NCI-H2196 (cell line): ENCODE measurements around the gene ARHGAP15.

Experiments used
- DNase-seq: peaks from one replicate; lab custom pipeline; 2025; ENCODE audit not compliant: unreplicated experiment; lab: John Stamatoyannopoulos, UW

The ARHGAP15 gene

DNA sequence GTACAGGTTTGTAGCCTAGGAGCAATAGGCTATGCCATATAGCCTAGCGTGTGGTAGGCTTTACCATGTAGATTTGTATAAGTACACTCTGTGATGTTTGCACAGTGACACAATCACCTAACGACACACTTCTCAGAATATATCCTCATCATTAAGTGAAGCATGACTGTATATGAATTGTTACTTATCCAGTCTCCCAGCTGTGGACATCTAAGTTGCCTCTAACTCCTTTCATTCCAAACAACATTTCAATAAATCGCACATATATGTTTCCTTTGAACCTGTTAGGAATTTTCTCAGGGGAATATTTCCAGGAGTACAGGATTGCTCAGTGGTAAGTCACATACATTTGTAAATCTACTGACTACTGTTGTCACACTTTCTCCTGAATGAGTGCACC is 90.0 kb downstream of the ARHGAP15 start:
- DNase-seq: no peak

DNA sequence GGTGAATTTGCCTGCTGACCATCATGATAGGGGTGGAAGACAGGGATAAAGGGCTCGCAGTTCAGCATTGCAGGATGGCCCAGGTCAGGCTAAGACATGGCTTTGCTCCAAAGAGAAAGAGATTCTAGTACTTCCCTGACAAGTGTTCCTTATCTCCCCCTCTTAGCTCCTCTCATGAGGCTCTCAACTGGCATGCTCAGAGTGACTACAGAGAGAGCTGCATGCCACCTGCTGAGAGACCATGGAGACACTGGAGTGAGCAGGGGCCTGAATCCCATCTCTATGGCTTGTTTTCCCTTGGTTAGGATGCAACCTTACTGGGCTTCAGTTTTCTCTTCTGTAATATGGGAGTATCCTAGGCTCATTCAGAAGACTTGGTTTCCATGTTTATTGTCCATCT is 94.3 kb downstream of the ARHGAP15 start:
- no peak for DNase-seq

DNA sequence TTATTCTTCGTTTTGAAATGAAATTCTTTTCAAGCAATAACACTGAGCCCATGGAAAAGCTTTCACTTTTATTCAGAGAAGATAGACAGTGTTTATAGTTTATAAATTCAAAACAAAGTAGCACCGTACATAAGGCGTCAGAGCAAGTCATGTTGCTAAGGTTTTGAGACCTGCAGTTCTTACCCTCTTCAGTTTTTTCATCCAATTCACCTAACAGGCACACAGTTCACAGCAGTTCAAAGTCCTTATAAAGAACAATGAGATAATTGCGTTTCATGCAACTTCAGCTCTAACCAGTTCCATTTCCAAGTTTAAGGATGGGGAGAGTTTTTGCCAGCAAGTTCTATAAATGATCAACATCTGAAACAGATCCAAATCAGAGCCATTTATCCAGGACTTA is 96.7 kb downstream of the ARHGAP15 start:
- DNase-seq: no peak

DNA sequence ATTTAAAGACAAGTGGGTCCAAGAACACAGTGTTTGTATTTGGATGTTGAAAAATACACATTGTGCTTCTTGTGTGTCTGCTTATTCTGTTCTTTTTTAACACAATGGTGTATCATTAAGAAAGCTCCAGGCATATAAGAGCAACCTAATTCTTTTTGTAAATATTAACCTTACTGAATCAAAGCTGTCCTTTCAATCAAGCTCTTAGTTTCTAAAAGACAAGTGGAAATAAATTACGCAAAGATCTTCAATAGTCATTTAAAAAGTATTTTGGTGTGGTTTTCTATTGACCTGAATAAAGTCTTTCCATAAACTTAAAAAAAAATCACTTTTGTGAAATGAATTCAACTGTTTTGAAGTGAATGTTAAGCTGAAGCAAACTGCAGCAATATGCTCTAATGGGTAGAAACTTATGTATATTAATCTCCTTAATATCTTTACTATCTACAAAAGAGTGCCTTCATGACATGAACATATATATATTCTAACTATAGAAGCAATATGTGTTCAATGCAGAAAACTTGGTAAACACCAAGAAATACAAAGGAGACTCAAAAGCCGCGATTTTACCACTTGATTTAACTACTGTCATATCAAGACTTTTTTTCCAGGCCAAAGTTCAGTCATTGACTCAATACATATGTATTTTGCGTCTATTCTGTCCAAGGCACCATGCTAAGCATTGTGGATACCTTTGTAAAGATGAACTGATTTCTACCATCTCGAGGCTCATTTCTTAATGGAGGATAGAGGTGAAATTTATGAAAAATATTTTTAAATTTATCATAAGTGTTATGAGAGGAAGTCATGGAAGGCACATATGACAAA is 97.7 kb downstream of the ARHGAP15 start:
- no peak for DNase-seq

DNA sequence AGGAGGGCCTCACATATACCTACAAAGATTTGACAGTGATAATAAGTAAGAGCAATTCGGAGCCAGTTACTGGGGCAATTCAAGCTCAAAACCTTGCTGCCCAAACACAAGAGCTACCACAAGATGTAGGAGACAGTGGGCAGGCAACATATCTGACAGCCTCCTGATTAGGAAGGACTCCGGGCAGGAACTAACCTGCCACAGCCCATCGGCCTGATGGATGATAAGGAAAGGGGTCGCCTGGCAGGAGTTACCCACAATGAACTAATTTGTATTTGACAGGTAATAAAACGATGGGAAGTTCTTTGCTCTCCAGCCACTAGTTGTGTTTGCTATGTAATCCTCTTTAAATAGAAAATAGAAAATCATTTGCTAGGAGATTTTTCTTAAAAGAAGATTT is 100.2 kb downstream of the ARHGAP15 start:
- no peak for DNase-seq

DNA sequence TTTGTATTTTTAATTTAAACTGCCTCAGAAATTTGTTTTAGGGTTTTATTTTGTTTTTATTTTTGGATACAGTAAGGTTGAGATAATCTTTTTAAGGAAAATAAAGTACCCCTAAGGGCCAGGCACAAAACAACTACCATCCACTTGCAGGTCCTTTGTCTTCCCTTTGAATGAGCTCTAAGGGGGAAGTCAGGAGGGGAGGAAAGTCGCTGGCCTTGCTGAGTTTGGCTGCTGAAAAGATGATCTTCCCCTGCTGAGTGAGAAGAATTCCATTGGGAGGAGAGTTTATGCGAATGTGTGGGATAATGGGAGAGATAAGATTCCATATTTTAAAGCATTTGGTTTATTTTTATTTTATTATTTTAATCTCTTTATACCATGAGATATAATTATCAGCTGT is 100.7 kb downstream of the ARHGAP15 start:
- DNase-seq: no peak

DNA sequence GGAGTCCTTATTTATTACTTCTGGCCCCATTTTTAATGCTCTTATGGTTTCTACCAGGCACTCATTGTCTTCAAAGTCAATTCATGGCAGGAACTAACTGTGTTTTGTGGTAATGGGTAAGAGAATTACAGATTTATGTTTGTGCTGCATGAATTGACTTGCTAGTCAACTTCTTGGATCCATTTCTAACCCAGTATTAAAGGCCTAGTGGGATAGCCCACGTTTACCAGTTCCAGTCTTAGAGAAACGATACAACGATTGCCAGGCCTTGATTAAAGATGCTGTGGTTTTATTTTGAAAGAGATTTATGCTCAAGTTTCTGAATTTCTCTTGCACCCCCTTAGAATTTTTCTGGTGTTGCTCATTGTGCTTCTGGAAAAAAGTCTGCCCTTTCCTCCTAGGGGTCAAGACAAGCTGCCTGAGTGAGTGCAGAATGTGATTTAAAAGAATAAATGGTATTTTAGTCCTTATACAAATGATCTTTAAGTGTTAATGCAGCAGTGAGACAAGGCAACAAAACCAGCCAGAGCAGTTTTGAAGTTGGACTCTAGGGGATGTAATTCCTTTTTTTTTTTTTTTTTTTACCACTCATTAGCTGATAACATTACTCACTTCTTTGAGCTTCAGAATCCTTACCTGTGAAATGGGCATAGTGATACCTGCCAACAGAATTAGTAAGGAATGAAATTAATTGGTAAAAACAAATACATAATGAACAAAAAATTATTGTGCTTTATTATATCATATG is 101.5 kb downstream of the ARHGAP15 start:
- no peak for DNase-seq

DNA sequence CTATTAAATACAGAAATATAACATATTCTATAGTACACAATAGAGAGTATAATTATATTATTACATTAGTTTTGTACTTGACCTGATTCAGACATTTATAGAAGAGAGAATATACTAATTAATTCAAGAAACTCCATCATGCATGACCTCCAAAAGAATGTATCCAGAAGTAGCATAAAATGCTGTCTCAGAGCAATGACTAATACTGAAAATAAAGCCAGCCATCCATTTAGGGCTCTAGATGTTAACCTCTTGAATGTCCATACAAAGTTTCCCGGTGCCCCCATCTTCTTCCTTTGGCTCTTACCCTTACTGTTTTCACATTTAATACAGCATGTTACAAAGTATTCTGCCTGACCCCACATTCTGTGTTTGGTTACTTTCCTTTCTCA is 102.0 kb downstream of the ARHGAP15 start:
- DNase-seq: no peak

DNA sequence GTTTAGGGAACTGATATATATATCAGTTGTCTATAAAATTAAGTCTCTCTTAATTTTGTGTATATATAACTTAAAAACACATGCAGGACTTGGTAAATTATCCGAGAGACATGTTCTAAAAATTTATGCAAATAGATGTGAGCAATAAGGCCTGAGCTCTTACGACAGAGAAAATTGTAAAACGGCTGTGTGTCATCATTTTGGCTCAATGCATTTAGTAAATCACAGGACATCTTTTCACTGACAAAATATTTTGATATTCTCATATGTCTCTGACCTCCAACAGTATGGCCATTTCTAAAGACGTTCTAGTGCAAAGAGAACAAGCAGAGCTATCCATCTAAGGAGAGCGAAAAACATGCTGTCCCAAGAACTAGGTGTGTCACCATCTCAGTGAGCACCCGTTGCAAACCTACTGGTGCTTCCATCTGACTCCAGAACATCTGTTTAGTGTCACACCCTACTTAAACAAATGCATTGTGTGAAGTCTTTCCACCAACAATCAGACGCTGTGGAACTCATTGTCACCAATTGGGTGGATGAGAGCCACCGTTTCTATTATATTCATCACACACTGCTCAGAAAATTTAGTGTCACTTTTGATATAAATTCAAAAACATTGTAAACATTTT is 108.0 kb downstream of the ARHGAP15 start:
- DNase-seq: no peak

DNA sequence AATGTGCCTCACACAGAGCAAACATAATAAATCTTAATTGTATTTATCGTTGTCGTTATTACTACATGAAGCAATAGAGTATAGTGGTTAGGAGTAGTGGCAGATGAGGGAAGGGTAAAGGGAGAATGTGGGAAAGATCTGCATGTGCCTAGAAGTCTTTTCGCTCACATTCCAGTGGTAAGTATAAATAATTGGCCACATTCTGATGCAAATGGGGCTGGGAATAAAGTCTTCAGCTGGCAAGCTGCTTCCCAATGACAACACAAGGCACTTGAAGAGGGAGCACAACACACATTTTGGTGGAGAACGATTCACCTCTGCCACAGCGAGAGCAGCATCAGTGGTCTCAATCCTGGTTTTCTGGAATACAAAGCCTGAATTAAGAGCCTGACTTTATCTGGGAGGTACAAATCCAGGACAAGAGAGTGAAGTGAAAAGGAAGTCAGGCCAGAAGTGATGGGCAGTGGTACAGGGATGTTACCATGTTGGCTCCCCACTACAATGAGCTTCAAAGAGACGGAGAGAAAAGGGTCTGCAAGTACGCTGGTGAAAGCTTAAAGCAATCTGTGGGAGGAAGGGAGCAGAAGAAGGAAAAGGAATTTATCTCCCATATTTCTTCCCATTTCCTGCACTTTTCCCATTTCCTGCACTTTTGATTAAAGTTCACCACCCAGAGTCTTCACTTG is 112.3 kb downstream of the ARHGAP15 start:
- DNase-seq: no peak

DNA sequence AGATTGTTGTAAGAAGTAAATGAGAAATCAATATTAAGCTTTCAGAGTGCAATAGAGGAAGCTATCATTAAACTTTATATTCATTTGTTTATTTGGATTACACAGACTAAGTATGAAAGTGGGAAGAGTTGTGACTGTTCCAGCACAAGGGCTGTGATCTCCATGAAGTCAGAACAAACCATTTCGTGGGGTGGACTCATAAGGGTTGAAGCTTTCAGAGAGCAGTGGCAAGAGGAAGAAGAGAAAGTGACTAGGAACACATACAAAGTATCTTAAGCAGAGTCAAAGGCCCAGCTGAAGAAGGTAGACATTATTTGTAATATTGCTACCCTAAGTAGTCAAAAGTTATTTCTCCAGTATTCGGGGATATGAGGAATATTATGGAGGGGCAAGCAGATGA is 117.0 kb downstream of the ARHGAP15 start:
- no peak for DNase-seq

DNA sequence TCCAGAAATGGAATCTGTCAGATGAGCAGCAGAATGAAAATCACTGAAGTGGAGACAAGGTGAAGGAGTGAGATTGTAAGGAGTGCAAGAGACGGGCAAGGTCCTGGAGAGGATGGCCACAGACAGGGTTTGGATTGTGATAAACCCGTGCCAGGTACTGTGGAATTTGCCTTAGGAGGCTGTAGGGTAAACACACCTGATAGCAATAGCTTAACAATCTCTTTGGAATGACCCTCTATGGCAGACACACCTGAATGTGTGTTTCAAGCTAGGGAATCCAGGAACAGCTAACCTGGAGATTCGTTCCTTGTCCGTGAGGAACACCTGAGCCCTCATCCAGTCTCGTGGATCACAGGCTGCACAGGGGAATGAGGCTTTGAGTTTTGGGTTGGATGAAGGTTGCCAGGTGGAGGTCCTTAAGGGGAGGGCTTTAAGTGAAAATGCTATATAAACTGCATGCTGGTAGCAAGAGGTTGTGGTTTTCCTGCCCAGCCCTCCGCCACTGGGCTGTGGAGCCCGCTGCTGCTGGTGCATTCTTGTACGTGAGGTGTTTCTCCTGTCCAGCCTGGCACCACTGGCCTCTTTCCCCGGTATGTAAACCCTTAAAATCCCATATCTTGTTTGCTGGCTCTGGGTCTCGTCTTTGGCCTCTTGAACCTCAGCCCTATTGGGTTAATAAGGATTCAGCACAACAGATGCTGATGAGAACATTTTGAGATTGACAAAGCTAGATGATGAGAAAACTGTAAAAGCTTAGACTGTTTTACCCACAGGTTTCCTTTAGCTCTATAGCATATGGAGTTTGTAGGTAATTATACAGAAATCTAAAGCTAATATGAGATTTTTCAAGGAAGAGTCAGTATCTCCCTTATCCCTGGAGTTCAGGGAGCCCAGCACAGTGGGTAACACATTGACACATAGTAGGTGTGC is 117.9 kb downstream of the ARHGAP15 start:
- DNase-seq: no peak

DNA sequence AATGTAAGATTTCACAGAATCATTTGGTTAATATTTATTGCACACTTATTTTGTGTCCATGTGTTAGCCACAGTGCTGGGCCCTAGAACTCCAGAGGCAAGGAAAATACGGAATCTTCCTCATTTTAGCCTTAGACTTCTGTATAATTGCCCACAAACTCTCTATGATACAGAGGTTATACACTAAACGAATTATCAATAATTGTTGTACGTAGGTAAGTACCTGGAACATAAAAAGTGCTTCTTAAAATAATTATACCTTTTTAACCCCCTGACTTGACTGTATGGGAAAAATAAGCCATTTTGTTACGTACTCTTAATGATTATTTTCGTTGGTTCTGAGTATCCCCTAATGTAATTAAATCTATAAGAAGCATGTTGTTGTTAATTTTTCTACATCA is 119.4 kb downstream of the ARHGAP15 start:
- no peak for DNase-seq

DNA sequence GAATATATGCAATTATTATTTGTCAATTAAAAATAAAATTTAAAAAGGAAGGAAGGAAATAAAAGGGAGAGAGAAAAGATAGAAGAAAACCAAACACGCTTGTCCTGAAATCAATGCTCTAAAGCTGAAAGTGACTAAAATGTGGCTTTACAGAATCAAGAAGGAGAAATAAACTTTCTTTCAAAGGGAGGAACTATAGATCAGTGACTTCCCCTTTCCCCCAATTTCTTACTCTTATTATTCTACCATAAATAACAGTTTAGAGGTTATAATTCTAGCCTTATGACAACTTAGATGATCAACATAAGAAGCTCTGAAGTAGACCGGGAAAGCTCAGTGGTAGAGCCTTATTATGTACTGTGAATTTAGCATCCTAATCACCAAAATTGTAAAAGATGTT is 122.5 kb downstream of the ARHGAP15 start:
- DNase-seq: no peak

DNA sequence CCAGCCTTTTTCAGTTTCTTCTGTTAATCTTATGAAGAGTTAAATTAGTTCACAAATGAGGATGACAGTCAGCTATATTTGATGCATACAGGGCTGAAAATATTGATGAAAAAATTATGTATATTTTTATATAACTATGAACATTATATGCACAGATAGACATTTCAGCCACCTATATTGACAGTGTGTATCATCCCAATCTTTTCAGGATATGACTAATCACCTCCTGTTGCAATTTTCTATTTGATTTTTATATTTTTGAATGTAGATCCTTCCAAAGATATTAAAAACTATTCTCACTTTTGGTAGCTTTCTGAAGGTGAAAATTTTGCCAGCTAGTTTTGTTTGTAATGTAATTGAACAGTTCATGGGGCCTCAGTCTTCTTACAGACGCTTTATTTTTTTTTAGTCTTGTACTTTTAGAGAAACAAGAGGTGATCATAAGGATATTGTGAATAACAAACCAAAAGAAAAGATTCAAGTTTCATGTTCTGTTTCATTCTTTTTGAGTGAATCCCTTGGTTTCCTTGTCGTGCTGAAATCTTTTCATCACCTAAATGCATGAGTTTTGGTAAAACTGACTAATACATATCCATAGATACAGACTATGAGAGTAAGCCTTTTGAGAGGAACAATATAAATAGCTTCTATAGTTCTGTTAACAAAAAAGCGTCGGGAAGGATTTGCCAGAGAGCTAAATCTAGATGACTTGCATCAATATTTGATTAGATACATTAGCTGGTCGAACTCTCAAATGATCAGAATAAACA is 123.1 kb downstream of the ARHGAP15 start:
- DNase-seq: no peak

DNA sequence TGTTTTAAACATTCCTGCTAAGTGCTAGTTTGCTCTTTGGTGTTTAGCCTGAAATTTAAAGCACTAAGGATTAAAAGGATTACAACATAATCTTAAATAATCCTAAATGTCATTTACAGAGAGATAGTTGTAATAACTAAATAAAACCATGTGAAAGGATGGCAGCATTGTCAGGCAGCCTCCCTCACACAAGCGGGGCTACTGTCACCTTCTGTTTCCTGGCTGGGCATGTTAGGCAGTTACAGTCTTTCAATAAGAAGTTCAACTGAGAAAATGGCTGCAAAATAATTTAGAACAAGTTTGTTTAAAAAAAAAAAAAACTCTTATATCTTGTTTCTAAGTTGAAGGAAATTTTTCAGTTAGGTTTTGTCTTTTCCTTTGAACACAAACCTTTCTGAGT is 124.9 kb downstream of the ARHGAP15 start:
- no peak for DNase-seq

DNA sequence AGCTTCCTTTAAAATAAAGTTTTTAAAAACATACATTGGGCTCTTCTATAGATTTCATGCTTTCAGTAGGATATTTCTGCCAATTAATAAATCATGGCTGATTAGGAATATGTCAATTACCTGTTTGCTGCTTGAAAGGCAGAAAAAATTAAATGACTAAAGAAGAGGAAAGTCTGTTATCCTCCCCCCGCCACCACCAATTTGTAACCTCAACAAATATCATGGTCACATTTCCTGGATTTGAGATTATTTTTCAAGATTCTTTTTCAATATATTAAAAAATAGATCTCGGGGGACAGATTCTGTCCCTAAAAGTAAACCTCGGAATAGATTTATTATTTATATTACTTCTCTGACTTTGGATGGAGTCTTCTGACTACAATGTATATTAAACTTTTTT is 125.9 kb downstream of the ARHGAP15 start:
- no peak for DNase-seq

DNA sequence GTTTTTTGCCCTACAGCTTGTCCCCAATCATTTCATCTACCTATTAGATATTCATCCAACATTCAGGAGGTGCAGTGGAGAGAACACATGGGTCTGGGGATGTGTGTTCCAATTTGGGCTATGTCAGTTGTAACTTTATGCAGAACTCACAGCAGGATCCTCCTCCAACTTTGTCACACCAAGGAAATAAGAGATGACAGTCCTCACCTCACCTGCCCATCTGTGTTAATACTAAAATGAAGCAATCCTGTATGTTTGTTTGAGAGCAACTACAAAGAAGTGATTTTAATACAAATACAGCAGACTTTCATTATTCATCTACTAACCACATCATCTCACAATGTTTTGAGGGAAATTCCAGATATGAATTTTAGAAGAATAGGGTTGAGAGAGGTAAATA is 126.7 kb downstream of the ARHGAP15 start:
- DNase-seq: no peak

DNA sequence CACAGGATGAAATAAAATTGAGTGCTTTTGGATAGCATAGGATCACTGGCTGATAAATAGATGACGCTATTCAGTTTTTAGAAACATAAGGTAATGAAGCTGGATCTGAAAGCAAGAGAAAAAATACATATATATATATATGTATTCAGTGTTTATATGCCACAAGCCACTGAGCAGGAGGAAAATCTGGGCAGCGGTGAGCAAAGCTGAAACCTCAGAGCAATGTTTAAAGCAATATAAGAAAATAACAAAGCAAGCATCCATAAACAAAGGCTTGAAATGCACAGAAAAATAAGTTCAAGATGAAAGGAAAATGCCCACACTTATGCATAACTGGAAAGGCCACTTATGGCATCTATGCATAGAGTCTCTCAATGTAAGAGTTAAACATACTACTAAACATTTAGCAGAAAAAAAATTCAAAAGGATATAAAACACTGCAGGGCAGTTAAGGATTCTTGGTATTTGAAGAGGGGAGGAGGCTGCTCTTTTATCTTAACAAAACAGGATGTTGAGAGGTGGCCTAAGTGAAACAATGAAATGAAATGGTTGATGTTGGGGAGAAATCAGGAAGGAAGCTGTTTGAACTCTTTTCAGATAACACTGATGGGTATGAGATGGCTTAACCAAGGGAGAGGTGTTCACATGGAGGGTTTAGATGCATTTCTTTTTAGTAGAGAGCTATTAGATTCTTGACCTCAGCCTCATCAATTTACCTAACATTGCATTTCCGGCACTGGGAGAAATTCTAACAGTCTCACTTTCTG is 129.1 kb downstream of the ARHGAP15 start:
- no peak for DNase-seq
